GM19468 (cell line): ENCODE results near the gene RPA3.

Experiments used
- ATAC-seq: cut with Tn5 transposase; IDR thresholded peaks from one replicate; pipeline ENCODE4 v1.9.1; 2021; ENCODE audit warnings: mild to moderate bottlenecking, moderate library complexity, moderate number of reproducible peaks; ENCODE audit not compliant: unreplicated experiment; ENCODE audit errors: extremely low read depth

RPA3 gene

DNA sequence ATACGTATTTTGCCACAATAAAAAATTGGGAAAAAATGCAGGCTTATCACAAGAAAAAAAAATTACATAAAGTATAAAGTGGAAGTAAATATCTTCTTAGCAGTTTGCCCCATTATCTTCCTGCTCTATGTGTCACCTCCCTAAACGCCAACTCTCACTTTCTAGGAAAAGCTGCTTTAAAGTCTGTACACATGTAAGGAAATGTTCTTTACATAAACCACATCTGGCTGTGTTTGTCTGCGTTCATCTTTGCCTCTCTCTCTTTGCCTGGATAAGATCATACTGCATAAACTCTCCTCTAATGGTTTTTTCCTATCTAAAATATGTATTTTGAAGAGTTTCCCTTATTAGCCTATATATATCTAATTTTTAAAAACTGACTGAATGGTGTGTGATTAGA is 100.9 kb downstream of the RPA3 start:
- no peak for ATAC-seq

- no peak for ATAC-seq
These were observed 104.2 kb downstream of the RPA3 start for GRCh38 chr7:7614018-7614741.

- no peak for ATAC-seq
These were observed 105.2 kb downstream of the RPA3 start for GRCh38 chr7:7613210-7613609.

DNA sequence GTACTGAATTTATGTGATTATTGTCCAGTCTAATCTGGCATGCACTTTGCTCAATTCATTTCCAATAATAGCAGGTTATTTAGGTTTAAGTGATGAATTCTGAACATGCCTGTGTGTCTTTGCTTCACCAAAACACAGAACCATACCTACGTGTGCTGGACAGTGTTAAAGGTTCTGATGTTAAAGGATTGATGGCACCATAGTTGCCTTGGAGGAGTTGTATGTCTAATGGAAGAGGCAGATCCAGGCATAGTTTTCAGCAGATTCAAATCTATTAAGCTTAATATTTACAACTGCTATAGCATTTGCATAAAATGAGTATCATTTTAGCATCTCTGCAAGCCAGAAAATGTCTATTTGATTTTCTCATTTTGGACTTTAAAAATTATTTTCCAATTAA is 105.9 kb downstream of the RPA3 start:
- no peak for ATAC-seq

GRCh38 chr7:7609330-7609729 is 109.1 kb downstream of the RPA3 start:
- ATAC-seq: no peak

DNA sequence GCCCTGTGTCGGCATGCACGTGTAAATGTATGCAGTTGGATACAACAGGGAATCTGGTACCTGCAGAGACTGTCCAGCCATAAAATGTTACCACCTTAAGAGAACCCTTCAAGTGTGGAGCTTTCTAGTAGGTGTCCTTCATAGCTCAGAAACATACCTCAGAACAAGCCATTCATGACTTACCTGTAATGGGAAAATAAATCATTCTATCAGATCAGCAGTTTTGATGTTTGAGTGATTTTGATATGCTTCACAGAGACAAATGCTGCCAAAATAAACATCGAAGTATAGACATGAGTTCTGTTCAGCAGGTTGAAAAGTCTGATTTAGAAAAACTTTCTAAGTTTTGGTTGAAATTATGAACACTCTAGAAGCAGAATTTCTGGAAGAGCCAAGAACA is 111.4 kb downstream of the RPA3 start:
- no peak for ATAC-seq

GRCh38 chr7:7596176-7596575 is 122.2 kb downstream of the RPA3 start:
- no peak for ATAC-seq

DNA sequence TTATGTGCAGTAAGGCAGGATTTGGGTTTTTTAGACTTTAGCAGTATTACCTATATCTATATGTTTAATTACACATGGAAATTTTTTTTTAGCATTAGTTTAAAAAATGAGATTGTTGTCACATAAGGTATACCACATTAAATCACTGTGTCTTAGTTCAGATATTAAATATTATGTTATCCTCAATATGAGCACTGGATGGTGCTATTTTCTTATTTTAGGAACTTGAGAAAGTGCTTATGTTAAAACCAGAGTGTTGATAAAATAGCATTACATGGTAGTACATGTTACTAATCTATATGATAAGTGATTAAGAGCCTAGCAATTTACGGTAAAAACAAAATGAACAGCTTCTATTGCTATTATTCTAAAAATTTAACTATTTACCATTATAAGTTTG is 123.0 kb downstream of the RPA3 start:
- ATAC-seq: no peak
